ENCODE data around the gene LRRC8C.

DNA sequence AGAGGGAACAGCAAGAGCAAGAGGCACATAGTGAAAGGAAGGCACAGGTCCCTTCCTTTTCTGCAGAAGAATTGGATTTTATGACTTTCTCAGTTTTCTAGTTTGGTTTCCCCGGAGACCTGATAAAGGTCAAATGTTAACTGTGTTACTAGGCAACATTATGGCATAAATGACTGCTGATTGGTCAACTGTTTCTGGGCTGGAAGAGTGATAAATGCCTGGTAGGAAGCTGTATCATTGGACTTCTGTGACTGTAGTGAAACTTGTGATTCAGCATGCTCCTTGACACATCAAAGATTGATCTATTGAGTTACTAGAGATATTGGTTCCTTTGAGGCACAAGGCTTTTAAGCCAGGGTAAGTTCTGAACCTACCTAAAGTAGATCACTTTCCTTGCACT is 55.7 kb downstream of the LRRC8C start:
- TF ChIP-seq, protein P1, sequence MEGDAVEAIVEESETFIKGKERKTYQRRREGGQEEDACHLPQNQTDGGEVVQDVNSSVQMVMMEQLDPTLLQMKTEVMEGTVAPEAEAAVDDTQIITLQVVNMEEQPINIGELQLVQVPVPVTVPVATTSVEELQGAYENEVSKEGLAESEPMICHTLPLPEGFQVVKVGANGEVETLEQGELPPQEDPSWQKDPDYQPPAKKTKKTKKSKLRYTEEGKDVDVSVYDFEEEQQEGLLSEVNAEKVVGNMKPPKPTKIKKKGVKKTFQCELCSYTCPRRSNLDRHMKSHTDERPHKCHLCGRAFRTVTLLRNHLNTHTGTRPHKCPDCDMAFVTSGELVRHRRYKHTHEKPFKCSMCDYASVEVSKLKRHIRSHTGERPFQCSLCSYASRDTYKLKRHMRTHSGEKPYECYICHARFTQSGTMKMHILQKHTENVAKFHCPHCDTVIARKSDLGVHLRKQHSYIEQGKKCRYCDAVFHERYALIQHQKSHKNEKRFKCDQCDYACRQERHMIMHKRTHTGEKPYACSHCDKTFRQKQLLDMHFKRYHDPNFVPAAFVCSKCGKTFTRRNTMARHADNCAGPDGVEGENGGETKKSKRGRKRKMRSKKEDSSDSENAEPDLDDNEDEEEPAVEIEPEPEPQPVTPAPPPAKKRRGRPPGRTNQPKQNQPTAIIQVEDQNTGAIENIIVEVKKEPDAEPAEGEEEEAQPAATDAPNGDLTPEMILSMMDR (IDR thresholded peaks at IDR 0.05) = no peak
- no peak for TF ChIP-seq POLR2A (IDR thresholded peaks at IDR 0.05)
